ENCODE data around the gene PFKL.

PFKL gene

GRCh38 chr21:44319407-44320065 lies 19.7 kb downstream of the PFKL start:
- no peak for TF ChIP-seq CTCF (conservative IDR thresholded peaks at IDR 0.05; ENCODE audit: low read depth, low read length)
- no peak overlapping the region for H3K4me3 ChIP-seq (ENCODE audit: low read length)
- no peak for DNase-seq (ENCODE audit: low read depth)

GRCh38 chr21:44320847-44321246 lies 21.0 kb downstream of the PFKL start:
- no peak overlapping the region for H3K4me3 ChIP-seq (ENCODE audit: low read length)
- TF ChIP-seq CTCF (conservative IDR thresholded peaks at IDR 0.05; ENCODE audit: low read depth, low read length): no peak
- DNase-seq (ENCODE audit: low read depth): no peak

GRCh38 chr21:44321846-44322450 lies 22.1 kb downstream of the PFKL start:
- H3K4me3 ChIP-seq (ENCODE audit: low read length): no peak overlapping the region
- DNase-seq (ENCODE audit: low read depth): no peak
- TF ChIP-seq CTCF (conservative IDR thresholded peaks at IDR 0.05; ENCODE audit: low read depth, low read length): no peak

- TF ChIP-seq CTCF (conservative IDR thresholded peaks at IDR 0.05; ENCODE audit: low read depth, low read length): no peak
- no peak overlapping the region for H3K4me3 ChIP-seq (ENCODE audit: low read length)
- DNase-seq (ENCODE audit: low read depth): no peak
Measured at GRCh38 chr21:44322621-44323325, 22.9 kb downstream of the PFKL start.

- TF ChIP-seq CTCF (conservative IDR thresholded peaks at IDR 0.05; ENCODE audit: low read depth, low read length): no peak
- DNase-seq (ENCODE audit: low read depth): no peak
- H3K4me3 ChIP-seq (ENCODE audit: low read length): no peak overlapping the region
Measured at GRCh38 chr21:44323591-44323990, 23.7 kb downstream of the PFKL start.

- H3K4me3 ChIP-seq (ENCODE audit: low read length): no peak overlapping the region
- no peak for DNase-seq (ENCODE audit: low read depth)
- TF ChIP-seq CTCF (conservative IDR thresholded peaks at IDR 0.05; ENCODE audit: low read depth, low read length): no peak
Measured at GRCh38 chr21:44324106-44324853, 24.4 kb downstream of the PFKL start.

All from retinal pigment epithelial cell (primary cell).